ENCODE results near the gene PCDHB7.
"Not testable (repeated sequence)": the region's sequence is repeated elsewhere in the genome, so short reads cannot be mapped to it uniquely, and the experiment has no call there.

DNA sequence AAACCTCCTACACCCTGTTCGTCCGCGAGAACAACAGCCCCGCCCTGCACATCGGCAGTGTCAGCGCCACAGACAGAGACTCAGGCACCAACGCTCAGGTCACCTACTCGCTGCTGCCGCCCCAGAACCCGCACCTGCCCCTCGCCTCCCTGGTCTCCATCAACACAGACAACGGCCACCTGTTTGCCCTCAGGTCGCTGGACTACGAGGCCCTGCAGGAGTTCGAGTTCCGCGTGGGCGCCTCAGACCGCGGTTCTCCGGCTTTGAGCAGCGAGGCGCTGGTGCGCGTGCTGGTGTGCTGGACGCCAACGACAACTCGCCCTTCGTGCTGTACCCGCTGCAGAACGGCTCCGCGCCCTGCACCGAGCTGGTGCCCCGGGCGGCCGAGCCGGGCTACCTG lies 15.1 kb upstream of the PCDHB7 start:
- TF ChIP-seq, protein P1, sequence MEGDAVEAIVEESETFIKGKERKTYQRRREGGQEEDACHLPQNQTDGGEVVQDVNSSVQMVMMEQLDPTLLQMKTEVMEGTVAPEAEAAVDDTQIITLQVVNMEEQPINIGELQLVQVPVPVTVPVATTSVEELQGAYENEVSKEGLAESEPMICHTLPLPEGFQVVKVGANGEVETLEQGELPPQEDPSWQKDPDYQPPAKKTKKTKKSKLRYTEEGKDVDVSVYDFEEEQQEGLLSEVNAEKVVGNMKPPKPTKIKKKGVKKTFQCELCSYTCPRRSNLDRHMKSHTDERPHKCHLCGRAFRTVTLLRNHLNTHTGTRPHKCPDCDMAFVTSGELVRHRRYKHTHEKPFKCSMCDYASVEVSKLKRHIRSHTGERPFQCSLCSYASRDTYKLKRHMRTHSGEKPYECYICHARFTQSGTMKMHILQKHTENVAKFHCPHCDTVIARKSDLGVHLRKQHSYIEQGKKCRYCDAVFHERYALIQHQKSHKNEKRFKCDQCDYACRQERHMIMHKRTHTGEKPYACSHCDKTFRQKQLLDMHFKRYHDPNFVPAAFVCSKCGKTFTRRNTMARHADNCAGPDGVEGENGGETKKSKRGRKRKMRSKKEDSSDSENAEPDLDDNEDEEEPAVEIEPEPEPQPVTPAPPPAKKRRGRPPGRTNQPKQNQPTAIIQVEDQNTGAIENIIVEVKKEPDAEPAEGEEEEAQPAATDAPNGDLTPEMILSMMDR (conservative IDR thresholded peaks at IDR 0.05; ENCODE audit: low read length): not testable (repeated sequence)
- not testable (repeated sequence) for TF ChIP-seq EZH2phosphoT487 (IDR thresholded peaks at IDR 0.05; ENCODE audit: borderline replicate concordance, low read depth, low read length)

Measured in OCI-LY7 (cell line).